ENCODE data around the gene KRTAP19-1. TPM values are rescaled to one million over a fixed set of nuclear protein-coding genes. Genes with fewer than 3 reads are reported as not detected.

The KRTAP19-1 gene
- total RNA-seq, 1 experiment from 2014 or later, result not detected

DNA sequence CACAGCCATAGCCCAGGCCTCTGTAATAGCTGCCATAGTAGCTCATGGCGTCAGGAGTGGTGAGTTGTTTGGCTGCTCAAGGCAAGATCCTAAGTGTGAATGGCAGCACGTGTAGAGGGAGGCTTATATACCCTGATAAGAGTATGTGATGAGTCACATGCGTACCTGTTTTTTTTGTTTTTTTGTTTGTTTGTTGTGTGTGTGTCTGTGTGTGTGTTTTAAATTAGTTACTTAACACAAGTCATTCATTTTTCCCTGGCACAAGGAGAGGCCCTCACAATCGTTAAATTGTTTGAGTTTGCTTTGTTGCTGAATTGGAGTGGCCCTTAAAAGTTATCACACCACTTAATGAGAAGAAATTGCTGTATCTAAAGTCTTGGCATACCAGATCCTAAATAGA is 16.9 kb upstream of the KRTAP19-1 start, which contains the start of gene KRTAP19-4:
Gene KRTAP19-4 (minus strand): TSS at position 101 of the 400 bp plus-strand sequence. CDS start 55 bp downstream, at position 46.
- no peak for TF ChIP-seq EZH2 (IDR thresholded peaks at IDR 0.05)
- TF ChIP-seq RAD21 (IDR thresholded peaks at IDR 0.05; ENCODE audit: low read depth), result no peak
- TF ChIP-seq, protein P1, sequence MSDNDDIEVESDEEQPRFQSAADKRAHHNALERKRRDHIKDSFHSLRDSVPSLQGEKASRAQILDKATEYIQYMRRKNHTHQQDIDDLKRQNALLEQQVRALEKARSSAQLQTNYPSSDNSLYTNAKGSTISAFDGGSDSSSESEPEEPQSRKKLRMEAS (IDR thresholded peaks at IDR 0.05), result no peak
- no peak for TF ChIP-seq SIN3A (IDR thresholded peaks at IDR 0.05; ENCODE audit: low read depth)
- TF ChIP-seq CBX3 (IDR thresholded peaks at IDR 0.05; ENCODE audit: low read depth), result no peak
- no peak for TF ChIP-seq POLR2A (IDR thresholded peaks at IDR 0.05; ENCODE audit: borderline replicate concordance, extremely low read depth, insufficient read depth, insufficient read length)
- TF ChIP-seq EZH2phosphoT487 (IDR thresholded peaks at IDR 0.05; ENCODE audit: borderline replicate concordance), result no peak
- no peak for TF ChIP-seq TCF7L2 (IDR thresholded peaks at IDR 0.05; ENCODE audit: borderline replicate concordance, extremely low read depth, insufficient read depth, insufficient read length)
- TF ChIP-seq SP1 (IDR thresholded peaks at IDR 0.05; ENCODE audit: low read depth), result no peak
- TF ChIP-seq, protein P2, sequence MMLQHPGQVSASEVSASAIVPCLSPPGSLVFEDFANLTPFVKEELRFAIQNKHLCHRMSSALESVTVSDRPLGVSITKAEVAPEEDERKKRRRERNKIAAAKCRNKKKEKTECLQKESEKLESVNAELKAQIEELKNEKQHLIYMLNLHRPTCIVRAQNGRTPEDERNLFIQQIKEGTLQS (IDR thresholded peaks at IDR 0.05), result no peak
- no peak for TF ChIP-seq JUND (IDR thresholded peaks at IDR 0.05)
- TF ChIP-seq EGR1 (IDR thresholded peaks at IDR 0.05; ENCODE audit: low read depth), result no peak
- TF ChIP-seq, protein P3, sequence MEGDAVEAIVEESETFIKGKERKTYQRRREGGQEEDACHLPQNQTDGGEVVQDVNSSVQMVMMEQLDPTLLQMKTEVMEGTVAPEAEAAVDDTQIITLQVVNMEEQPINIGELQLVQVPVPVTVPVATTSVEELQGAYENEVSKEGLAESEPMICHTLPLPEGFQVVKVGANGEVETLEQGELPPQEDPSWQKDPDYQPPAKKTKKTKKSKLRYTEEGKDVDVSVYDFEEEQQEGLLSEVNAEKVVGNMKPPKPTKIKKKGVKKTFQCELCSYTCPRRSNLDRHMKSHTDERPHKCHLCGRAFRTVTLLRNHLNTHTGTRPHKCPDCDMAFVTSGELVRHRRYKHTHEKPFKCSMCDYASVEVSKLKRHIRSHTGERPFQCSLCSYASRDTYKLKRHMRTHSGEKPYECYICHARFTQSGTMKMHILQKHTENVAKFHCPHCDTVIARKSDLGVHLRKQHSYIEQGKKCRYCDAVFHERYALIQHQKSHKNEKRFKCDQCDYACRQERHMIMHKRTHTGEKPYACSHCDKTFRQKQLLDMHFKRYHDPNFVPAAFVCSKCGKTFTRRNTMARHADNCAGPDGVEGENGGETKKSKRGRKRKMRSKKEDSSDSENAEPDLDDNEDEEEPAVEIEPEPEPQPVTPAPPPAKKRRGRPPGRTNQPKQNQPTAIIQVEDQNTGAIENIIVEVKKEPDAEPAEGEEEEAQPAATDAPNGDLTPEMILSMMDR (IDR thresholded peaks at IDR 0.05 in 2 of 3, conservative IDR thresholded peaks at IDR 0.05 in 1 of 3; ENCODE audit: borderline replicate concordance in 1 of 3, insufficient read depth in 1 of 3, low read depth in 2 of 3, low read length in 2 of 3), result no peak
- no peak for TF ChIP-seq YY1 (IDR thresholded peaks at IDR 0.05; ENCODE audit: extremely low read depth, insufficient replicate concordance, low read depth, low read length)
- no peak for TF ChIP-seq SRF (IDR thresholded peaks at IDR 0.05; ENCODE audit: low read depth)
- TF ChIP-seq ZFX (IDR thresholded peaks at IDR 0.05), result no peak
- TF ChIP-seq ELF1 (IDR thresholded peaks at IDR 0.05; ENCODE audit: borderline replicate concordance, low read depth), result no peak
- TF ChIP-seq, protein P4, sequence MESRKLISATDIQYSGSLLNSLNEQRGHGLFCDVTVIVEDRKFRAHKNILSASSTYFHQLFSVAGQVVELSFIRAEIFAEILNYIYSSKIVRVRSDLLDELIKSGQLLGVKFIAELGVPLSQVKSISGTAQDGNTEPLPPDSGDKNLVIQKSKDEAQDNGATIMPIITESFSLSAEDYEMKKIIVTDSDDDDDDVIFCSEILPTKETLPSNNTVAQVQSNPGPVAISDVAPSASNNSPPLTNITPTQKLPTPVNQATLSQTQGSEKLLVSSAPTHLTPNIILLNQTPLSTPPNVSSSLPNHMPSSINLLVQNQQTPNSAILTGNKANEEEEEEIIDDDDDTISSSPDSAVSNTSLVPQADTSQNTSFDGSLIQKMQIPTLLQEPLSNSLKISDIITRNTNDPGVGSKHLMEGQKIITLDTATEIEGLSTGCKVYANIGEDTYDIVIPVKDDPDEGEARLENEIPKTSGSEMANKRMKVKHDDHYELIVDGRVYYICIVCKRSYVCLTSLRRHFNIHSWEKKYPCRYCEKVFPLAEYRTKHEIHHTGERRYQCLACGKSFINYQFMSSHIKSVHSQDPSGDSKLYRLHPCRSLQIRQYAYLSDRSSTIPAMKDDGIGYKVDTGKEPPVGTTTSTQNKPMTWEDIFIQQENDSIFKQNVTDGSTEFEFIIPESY (IDR thresholded peaks at IDR 0.05; ENCODE audit: extremely low read depth, insufficient replicate concordance, low read length), result no peak
- no peaks in the 10 kb centered on the region for H3K4me1 ChIP-seq (ENCODE audit: control insufficient read depth in 1 of 2, insufficient read depth in 2 of 2, low read length in 2 of 2)
- no peak within 1 kb of the TSS for H3K9ac ChIP-seq (ENCODE audit: low read length)
- DNase-seq (ENCODE audit: low read depth, low spot score) (no peak), ATAC-seq (no peak)
- BruUV-seq (replicated peaks), result no TSS peak
- H4K20me1 ChIP-seq (ENCODE audit: insufficient read depth), result no peaks in the 10 kb centered on the region
- no peak within 1 kb of the TSS for H2AFZ ChIP-seq (ENCODE audit: low read depth, low read length, poor library complexity, severe bottlenecking)
- ChIA-PET POLR2A (no interaction called here), CTCF (no interaction called here), RAD21 (ENCODE audit: low non-redundant PET in 1 of 2, low total read pairs in 2 of 2, uncharacterized antibody in 2 of 2, unreplicated experiment in 2 of 2) (no interaction called here)
- H3K36me3 ChIP-seq (ENCODE audit: control insufficient read depth in 1 of 2, insufficient read depth in 2 of 2, low read length in 2 of 2), result no peaks in the 10 kb centered on the region
- H3K4me2 ChIP-seq (ENCODE audit: low read length), result no peak within 1 kb of the TSS
- intact Hi-C loops (cut with micrococcal nuclease), result no loop called here
- H3K4me3 ChIP-seq (replicated peaks in 1 of 2; ENCODE audit: low read depth in 1 of 2, low read length in 2 of 2), result no peak within 1 kb of the TSS
- no peak within 1 kb of the TSS for H3K27ac ChIP-seq (ENCODE audit: low read depth, low read length)
- no peaks in the 10 kb centered on the region for H3K79me2 ChIP-seq (ENCODE audit: insufficient read depth, low read length)
- H3K27me3 ChIP-seq (ENCODE audit: insufficient read depth, low read length), result no peaks in the 10 kb centered on the region
- no peaks in the 10 kb centered on the region for H3K9me2 ChIP-seq (ENCODE audit: insufficient read depth)
- peaks cover 11 to 15% of the 10 kb centered on the region in 2 experiments; a peak in 3 of 4 replicates for H3K9me3 ChIP-seq (ENCODE audit: control insufficient read depth in 1 of 2, insufficient read depth in 1 of 2, low read depth in 1 of 2, low read length in 2 of 2)

All from HCT116 (cell line).